ENCODE data around the gene SLC4A5. TPM values are rescaled to one million over a fixed set of nuclear protein-coding genes. Genes with fewer than 3 reads are reported as not detected.
"Not testable (repeated sequence)": the region's sequence is repeated elsewhere in the genome, so short reads cannot be mapped to it uniquely, and the experiment has no call there.

Gene SLC4A5
- total RNA-seq, 2 donors from 2014 or later: 9.1 to 10.5 TPM

GRCh38 chr2:74225698-74226459, 117.3 kb downstream of the SLC4A5 start:
- H3K4me1 Mint-ChIP-seq: peaks cover 2% of the 10 kb centered on the region
- no peaks in the 10 kb centered on the region for H3K27me3 Mint-ChIP-seq
- DNase-seq: no peak
- H3K4me3 Mint-ChIP-seq: no peak overlapping the region
- H3K27ac Mint-ChIP-seq: peak overlapping the region; percentile 76
- H3K9me3 ChIP-seq (ENCODE audit: control insufficient read depth, low read length, poor library complexity, severe bottlenecking): no peaks in the 10 kb centered on the region
- ATAC-seq: no peak
- no peaks in the 10 kb centered on the region for H3K36me3 Mint-ChIP-seq (ENCODE audit: low read depth)

- Mint-ChIP-seq H3K36me3 (ENCODE audit: low read depth) (no peaks in the 10 kb centered on the region), H3K4me3 (no peak overlapping the region), H3K27me3 (no peaks in the 10 kb centered on the region), H3K27ac (peak overlapping the region; percentile 65), H3K4me1 (peaks cover 4% of the 10 kb centered on the region)
- DNase-seq (no peak), ATAC-seq (no peak)
- H3K9me3 ChIP-seq (ENCODE audit: control insufficient read depth, low read length, poor library complexity, severe bottlenecking): no peaks in the 10 kb centered on the region
Measured at GRCh38 chr2:74223941-74224770, 119.1 kb downstream of the SLC4A5 start.

- no peak overlapping the region for H3K4me3 Mint-ChIP-seq
- ATAC-seq (no peak), DNase-seq (no peak)
- H3K4me1 Mint-ChIP-seq: peaks cover 3% of the 10 kb centered on the region
- H3K27ac Mint-ChIP-seq: no peak overlapping the region
- H3K36me3 Mint-ChIP-seq (ENCODE audit: low read depth): no peaks in the 10 kb centered on the region
- no peaks in the 10 kb centered on the region for H3K9me3 ChIP-seq (ENCODE audit: control insufficient read depth, low read length, poor library complexity, severe bottlenecking)
- no peaks in the 10 kb centered on the region for H3K27me3 Mint-ChIP-seq
Measured at GRCh38 chr2:74222300-74222650, 120.9 kb downstream of the SLC4A5 start.

- no peak for ATAC-seq
- no peaks in the 10 kb centered on the region for H3K9me3 ChIP-seq (ENCODE audit: control insufficient read depth, low read length, poor library complexity, severe bottlenecking)
- peaks cover 3% of the 10 kb centered on the region for H3K4me1 Mint-ChIP-seq
- DNase-seq: no peak
- peak overlapping the region; percentile 4 for H3K27ac Mint-ChIP-seq
- no peaks in the 10 kb centered on the region for H3K36me3 Mint-ChIP-seq (ENCODE audit: low read depth)
- no peak overlapping the region for H3K4me3 Mint-ChIP-seq
- no peaks in the 10 kb centered on the region for H3K27me3 Mint-ChIP-seq
Measured at GRCh38 chr2:74221604-74222299, 121.5 kb downstream of the SLC4A5 start.

- peaks cover 3% of the 10 kb centered on the region for H3K4me1 Mint-ChIP-seq
- DNase-seq: no peak
- peak overlapping the region; percentile 4 for H3K27ac Mint-ChIP-seq
- ATAC-seq: no peak
- no peaks in the 10 kb centered on the region for H3K27me3 Mint-ChIP-seq
- H3K36me3 Mint-ChIP-seq (ENCODE audit: low read depth): no peaks in the 10 kb centered on the region
- no peaks in the 10 kb centered on the region for H3K9me3 ChIP-seq (ENCODE audit: control insufficient read depth, low read length, poor library complexity, severe bottlenecking)
- no peak overlapping the region for H3K4me3 Mint-ChIP-seq
Measured at GRCh38 chr2:74221091-74221490, 122.1 kb downstream of the SLC4A5 start.

- Mint-ChIP-seq H3K36me3 (ENCODE audit: low read depth) (no peaks in the 10 kb centered on the region), H3K4me3 (no peak overlapping the region), H3K27ac (peak overlapping the region; percentile 60), H3K4me1 (peaks cover 3% of the 10 kb centered on the region), H3K27me3 (no peaks in the 10 kb centered on the region)
- no peak for DNase-seq
- no peaks in the 10 kb centered on the region for H3K9me3 ChIP-seq (ENCODE audit: control insufficient read depth, low read length, poor library complexity, severe bottlenecking)
- no peak for ATAC-seq
Measured at GRCh38 chr2:74219846-74220486, 123.2 kb downstream of the SLC4A5 start.

- no peak for DNase-seq
- Mint-ChIP-seq H3K27me3 (no peaks in the 10 kb centered on the region), H3K4me1 (peaks cover 3% of the 10 kb centered on the region), H3K36me3 (ENCODE audit: low read depth) (no peaks in the 10 kb centered on the region), H3K27ac (no peak overlapping the region), H3K4me3 (no peak overlapping the region)
- ATAC-seq: no peak
- no peaks in the 10 kb centered on the region for H3K9me3 ChIP-seq (ENCODE audit: control insufficient read depth, low read length, poor library complexity, severe bottlenecking)
Measured at GRCh38 chr2:74216642-74217041, 126.6 kb downstream of the SLC4A5 start.

GRCh38 chr2:74215771-74216170, 127.4 kb downstream of the SLC4A5 start:
- not testable (repeated sequence) for H3K9me3 ChIP-seq (ENCODE audit: control insufficient read depth, low read length, poor library complexity, severe bottlenecking); H3K27ac Mint-ChIP-seq; ATAC-seq; H3K27me3 Mint-ChIP-seq; DNase-seq; H3K36me3 Mint-ChIP-seq (ENCODE audit: low read depth); H3K4me3 Mint-ChIP-seq; H3K4me1 Mint-ChIP-seq

- H3K9me3 ChIP-seq (ENCODE audit: control insufficient read depth, low read length, poor library complexity, severe bottlenecking): no peaks in the 10 kb centered on the region
- DNase-seq (no peak), ATAC-seq (no peak)
- no peak overlapping the region for H3K27ac Mint-ChIP-seq
- H3K27me3 Mint-ChIP-seq: no peaks in the 10 kb centered on the region
- no peak overlapping the region for H3K4me3 Mint-ChIP-seq
- H3K4me1 Mint-ChIP-seq: peaks cover 3% of the 10 kb centered on the region
- peaks cover 2% of the 10 kb centered on the region for H3K36me3 Mint-ChIP-seq (ENCODE audit: low read depth)
Measured at GRCh38 chr2:74212702-74213410, 130.4 kb downstream of the SLC4A5 start.

- DNase-seq (peak in 2 of 3 donors; percentile 12 to 15), ATAC-seq (peak; percentile 84)
- H3K4me3 Mint-ChIP-seq: peak overlapping the region; percentile 84
- H3K36me3 Mint-ChIP-seq (ENCODE audit: low read depth): peaks cover 2% of the 10 kb centered on the region
- H3K27me3 Mint-ChIP-seq: no peaks in the 10 kb centered on the region
- peaks cover 24% of the 10 kb centered on the region for H3K4me1 Mint-ChIP-seq
- H3K9me3 ChIP-seq (ENCODE audit: control insufficient read depth, low read length, poor library complexity, severe bottlenecking): no peaks in the 10 kb centered on the region
- H3K27ac Mint-ChIP-seq: peak overlapping the region; percentile 95
Measured at GRCh38 chr2:74206180-74206688, 137.0 kb downstream of the SLC4A5 start.

- H3K36me3 Mint-ChIP-seq (ENCODE audit: low read depth): peaks cover 2% of the 10 kb centered on the region
- ATAC-seq (peak; percentile 50), DNase-seq (no peak)
- peaks cover 27% of the 10 kb centered on the region for H3K4me1 Mint-ChIP-seq
- no peaks in the 10 kb centered on the region for H3K9me3 ChIP-seq (ENCODE audit: control insufficient read depth, low read length, poor library complexity, severe bottlenecking)
- H3K27me3 Mint-ChIP-seq: no peaks in the 10 kb centered on the region
- H3K4me3 Mint-ChIP-seq: peak overlapping the region; percentile 84
- peak overlapping the region; percentile 95 for H3K27ac Mint-ChIP-seq
Measured at GRCh38 chr2:74205596-74205995, 137.6 kb downstream of the SLC4A5 start.

- peak overlapping the region; percentile 49 for H3K4me3 Mint-ChIP-seq
- no peaks in the 10 kb centered on the region for H3K27me3 Mint-ChIP-seq
- ATAC-seq (no peak), DNase-seq (no peak)
- H3K27ac Mint-ChIP-seq: peak overlapping the region; percentile 95
- H3K9me3 ChIP-seq (ENCODE audit: control insufficient read depth, low read length, poor library complexity, severe bottlenecking): no peaks in the 10 kb centered on the region
- peaks cover 2% of the 10 kb centered on the region for H3K36me3 Mint-ChIP-seq (ENCODE audit: low read depth)
- H3K4me1 Mint-ChIP-seq: peaks cover 32% of the 10 kb centered on the region
Measured at GRCh38 chr2:74205113-74205512, 138.1 kb downstream of the SLC4A5 start.

All from T-helper 17 cell (primary cell).